DND-41 (cell line): ENCODE data around the gene MBNL3.

Source experiments
- ATAC-seq: fragments of 200-7000 bp; cut with Tn5 transposase; 3 replicates; pipeline ENCODE4 v1.9.1; 2021; ENCODE audit warnings: low read depth; ENCODE audit not compliant: insufficient read depth
- DNase-seq: peaks from one replicate; pipeline ENCODE4 v3.0.0-alpha.2; 2020
- H2AFZ ChIP-seq: 2 replicates; pipeline ENCODE4 v1.6.0; 2012; ENCODE audit warnings: low read depth, low read length
- H3K27ac ChIP-seq: 2 replicates; pipeline ENCODE4 v1.5.1; 2012; ENCODE audit warnings: low read length, inconsistent platforms
- H3K27me3 ChIP-seq: fragments of 200-600 bp; sonication (generic); 2 replicates; pipeline ENCODE4 v1.6.0; 2012; ENCODE audit warnings: low read length, mild to moderate bottlenecking, inconsistent platforms; ENCODE audit not compliant: insufficient read depth, poor library complexity
- H3K36me3 ChIP-seq: 2 replicates; pipeline ENCODE4 v1.5.1; 2012; ENCODE audit warnings: low read length, inconsistent platforms; ENCODE audit not compliant: insufficient read depth
- H3K4me1 ChIP-seq: 2 replicates; pipeline ENCODE4 v1.5.1; 2012; ENCODE audit warnings: mild to moderate bottlenecking, low read length; ENCODE audit not compliant: insufficient read depth
- H3K4me2 ChIP-seq: 2 replicates; pipeline ENCODE4 v1.6.0; 2012; ENCODE audit warnings: mild to moderate bottlenecking, moderate library complexity, low read length, inconsistent platforms; ENCODE audit not compliant: insufficient read depth
- H3K4me3 ChIP-seq, 2 experiments: fragments of 200-600 bp in 1 of 2; shearing (Covaris generic) in 1 of 2; 2 replicates each; pipeline ENCODE4 v1.5.1; 2012 to 2016; ENCODE audit warnings: inconsistent platforms in 2 of 2, low read length in 2 of 2, mild to moderate bottlenecking in 2 of 2, low read depth in 1 of 2, moderate library complexity in 1 of 2
- H3K79me2 ChIP-seq: 2 replicates; pipeline ENCODE4 v1.6.0; 2012; ENCODE audit warnings: low read length, inconsistent platforms; ENCODE audit not compliant: insufficient read depth
- H3K9ac ChIP-seq: 2 replicates; pipeline ENCODE4 v1.6.0; 2012; ENCODE audit warnings: low read depth, mild to moderate bottlenecking, inconsistent platforms, low read length, moderate library complexity
- H3K9me3 ChIP-seq: 2 replicates; pipeline ENCODE4 v1.5.1; 2012; ENCODE audit warnings: low read length, moderate library complexity, mild to moderate bottlenecking, inconsistent platforms; ENCODE audit not compliant: insufficient read depth, severe bottlenecking
- H4K20me1 ChIP-seq: 2 replicates; pipeline ENCODE4 v1.6.0; 2012; ENCODE audit warnings: low read length; ENCODE audit not compliant: insufficient read depth
- CTCF ChIP-seq: IDR thresholded peaks from 2 replicates; pipeline ENCODE4 v1.5.1; 2012; ENCODE audit warnings: borderline replicate concordance, low read length, moderate library complexity, mild to moderate bottlenecking; ENCODE audit not compliant: poor library complexity, severe bottlenecking; ENCODE audit errors: extremely low read depth
- EZH2 ChIP-seq: IDR thresholded peaks from 3 replicates; pipeline ENCODE4 v1.6.1; 2012; ENCODE audit warnings: borderline replicate concordance, low read depth, mild to moderate bottlenecking, moderate library complexity, low read length, inconsistent platforms; ENCODE audit not compliant: severe bottlenecking

The MBNL3 gene

GRCh38 chrX:132367314-132367713 is 121.5 kb downstream of the MBNL3 start:
- DNase-seq = no peak
- Histone ChIP-seq H2AFZ (no peak overlapping the region), H3K27ac (no peak overlapping the region), H3K79me2 (no peaks in the 10 kb centered on the region), H3K4me3 (no peak overlapping the region), H3K27me3 (no peaks in the 10 kb centered on the region), H3K4me2 (no peak overlapping the region), H3K9ac (no peak overlapping the region), H4K20me1 (no peaks in the 10 kb centered on the region), H3K36me3 (no peaks in the 10 kb centered on the region), H3K4me1 (no peaks in the 10 kb centered on the region), H3K9me3 (no peaks in the 10 kb centered on the region)
- ATAC-seq = no peak
- TF ChIP-seq EZH2 (no peak), CTCF (no peak)

GRCh38 chrX:132365490-132365889 is 123.3 kb downstream of the MBNL3 start:
- Histone ChIP-seq H3K27me3 (no peaks in the 10 kb centered on the region), H3K79me2 (no peaks in the 10 kb centered on the region), H3K4me2 (no peak overlapping the region), H3K27ac (no peak overlapping the region), H3K4me3 (no peak overlapping the region), H2AFZ (no peak overlapping the region), H4K20me1 (no peaks in the 10 kb centered on the region), H3K9ac (no peak overlapping the region), H3K36me3 (no peaks in the 10 kb centered on the region), H3K9me3 (no peaks in the 10 kb centered on the region), H3K4me1 (no peaks in the 10 kb centered on the region)
- DNase-seq (no peak), ATAC-seq (peak; percentile 48; the same call in 2 of the 3 replicates)
- no peak for TF ChIP-seq CTCF
- TF ChIP-seq EZH2 = no peak

- H4K20me1 ChIP-seq = no peaks in the 10 kb centered on the region
- TF ChIP-seq CTCF (no peak), EZH2 (no peak)
- H3K27ac ChIP-seq = no peak overlapping the region
- no peaks in the 10 kb centered on the region for H3K9me3 ChIP-seq
- H3K9ac ChIP-seq = no peak overlapping the region
- H3K79me2 ChIP-seq = no peaks in the 10 kb centered on the region
- no peak overlapping the region for H3K4me3 ChIP-seq
- no peaks in the 10 kb centered on the region for H3K36me3 ChIP-seq
- no peak overlapping the region for H2AFZ ChIP-seq
- ATAC-seq (no peak), DNase-seq (no peak)
- no peak overlapping the region for H3K4me2 ChIP-seq
- H3K4me1 ChIP-seq = no peaks in the 10 kb centered on the region
- H3K27me3 ChIP-seq = no peaks in the 10 kb centered on the region
Observed at GRCh38 chrX:132364313-132364712, 124.5 kb downstream of the MBNL3 start.

GRCh38 chrX:132353430-132353829 is 135.4 kb downstream of the MBNL3 start:
- no peak for ATAC-seq
- DNase-seq = no peak
- H2AFZ ChIP-seq = no peak overlapping the region
- H3K79me2 ChIP-seq = no peaks in the 10 kb centered on the region
- TF ChIP-seq EZH2 (no peak), CTCF (no peak)
- H3K4me2 ChIP-seq = no peak overlapping the region
- no peaks in the 10 kb centered on the region for H3K27me3 ChIP-seq
- H3K9ac ChIP-seq = no peak overlapping the region
- no peaks in the 10 kb centered on the region for H3K36me3 ChIP-seq
- H3K9me3 ChIP-seq = no peaks in the 10 kb centered on the region
- H3K4me1 ChIP-seq = no peaks in the 10 kb centered on the region
- no peak overlapping the region for H3K27ac ChIP-seq
- H4K20me1 ChIP-seq = no peaks in the 10 kb centered on the region
- H3K4me3 ChIP-seq = no peak overlapping the region
